GM12891 (cell line): ENCODE results near the gene FGF18.

Source experiments
- POLR2A ChIP-seq: IDR thresholded peaks from 2 replicates; pipeline ENCODE4 v1.6.1; 2011; ENCODE audit warnings: low read depth, low read length, control low read depth
- POLR2AphosphoS5 ChIP-seq: IDR thresholded peaks from 2 replicates; pipeline ENCODE4 v1.6.1; 2011; ENCODE audit warnings: low read depth, low read length, control low read depth
- TAF1 ChIP-seq: IDR thresholded peaks from 2 replicates; pipeline ENCODE4 v1.6.1; 2011; ENCODE audit warnings: low read depth, low read length, control low read depth

DNA sequence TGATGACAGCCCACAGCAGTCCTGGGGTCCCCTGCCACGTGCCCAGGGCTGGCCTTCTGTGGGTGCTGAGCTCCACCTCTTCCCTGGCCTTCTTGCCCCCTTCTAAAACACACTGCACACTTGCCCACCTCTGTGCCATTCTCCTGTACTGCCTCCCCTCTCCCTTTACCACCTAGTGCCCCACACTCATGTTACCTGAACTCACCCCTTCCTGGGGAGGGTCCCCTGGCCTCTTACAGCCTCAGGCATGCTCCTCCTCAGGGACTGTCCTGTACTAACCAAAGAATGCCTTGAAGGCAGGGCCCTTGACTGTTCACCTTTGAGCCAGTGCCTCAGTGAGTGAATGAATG lies 60.3 kb downstream of the FGF18 start:
- no peak for TF ChIP-seq POLR2AphosphoS5
- TF ChIP-seq TAF1: no peak
- no peak for TF ChIP-seq POLR2A
